DMS53 treated with DMSO at 0.1 percent for 48 hours (cell line): ENCODE results near the gene NBPF1.
"Not testable (repeated sequence)": the region's sequence is repeated elsewhere in the genome, so short reads cannot be mapped to it uniquely, and the experiment has no call there.

Experiments used
- DNase-seq: peaks from one replicate; lab custom pipeline; 2025; ENCODE audit not compliant: unreplicated experiment; lab: John Stamatoyannopoulos, UW

NBPF1 gene

DNA sequence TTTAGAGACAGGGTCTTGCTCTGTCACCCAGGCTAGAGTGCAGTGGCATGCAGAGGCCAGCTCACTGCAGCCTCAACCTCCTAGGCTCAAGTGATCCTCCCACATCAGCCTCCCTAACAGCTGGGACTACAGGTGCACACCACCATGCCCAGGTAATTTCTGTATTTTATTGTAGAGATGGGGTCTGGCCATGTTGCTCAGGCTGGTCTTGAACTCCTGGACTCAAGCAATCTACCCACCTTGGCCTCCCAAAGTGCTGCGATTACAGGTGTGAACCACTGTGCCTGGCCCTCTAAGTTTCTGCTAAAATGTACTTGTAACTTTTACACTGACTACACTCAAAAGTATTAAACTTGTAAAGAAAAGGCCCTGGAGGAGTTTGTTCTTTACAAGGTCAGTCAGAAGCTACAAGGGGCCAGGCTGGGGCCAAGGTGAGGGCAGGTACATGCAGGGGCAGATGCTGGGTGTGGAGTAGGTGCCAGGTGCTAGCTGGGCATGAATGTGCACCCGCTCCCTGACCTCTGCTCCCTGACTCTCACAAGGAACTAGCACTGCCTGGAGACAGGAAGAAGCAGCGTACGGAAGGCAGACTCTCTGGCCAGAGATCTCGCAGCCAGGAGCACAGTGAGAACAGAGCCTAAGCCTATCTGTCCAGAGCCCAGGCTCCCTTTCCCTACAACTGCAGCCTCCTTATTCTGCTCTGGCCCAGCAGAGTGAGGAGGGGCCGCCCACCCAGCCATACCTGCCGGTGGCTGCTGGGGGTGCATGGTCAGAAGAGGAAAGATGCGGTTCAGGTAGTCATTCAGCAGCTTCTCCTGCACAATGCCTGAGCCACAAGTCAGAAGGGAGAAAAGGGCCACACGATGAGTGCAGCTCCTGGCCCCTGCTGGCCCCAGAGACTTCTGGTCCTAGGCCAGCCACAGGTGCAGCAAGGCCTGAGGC, 28.9 kb upstream of the NBPF1 start:
- DNase-seq: not testable (repeated sequence)

DNA sequence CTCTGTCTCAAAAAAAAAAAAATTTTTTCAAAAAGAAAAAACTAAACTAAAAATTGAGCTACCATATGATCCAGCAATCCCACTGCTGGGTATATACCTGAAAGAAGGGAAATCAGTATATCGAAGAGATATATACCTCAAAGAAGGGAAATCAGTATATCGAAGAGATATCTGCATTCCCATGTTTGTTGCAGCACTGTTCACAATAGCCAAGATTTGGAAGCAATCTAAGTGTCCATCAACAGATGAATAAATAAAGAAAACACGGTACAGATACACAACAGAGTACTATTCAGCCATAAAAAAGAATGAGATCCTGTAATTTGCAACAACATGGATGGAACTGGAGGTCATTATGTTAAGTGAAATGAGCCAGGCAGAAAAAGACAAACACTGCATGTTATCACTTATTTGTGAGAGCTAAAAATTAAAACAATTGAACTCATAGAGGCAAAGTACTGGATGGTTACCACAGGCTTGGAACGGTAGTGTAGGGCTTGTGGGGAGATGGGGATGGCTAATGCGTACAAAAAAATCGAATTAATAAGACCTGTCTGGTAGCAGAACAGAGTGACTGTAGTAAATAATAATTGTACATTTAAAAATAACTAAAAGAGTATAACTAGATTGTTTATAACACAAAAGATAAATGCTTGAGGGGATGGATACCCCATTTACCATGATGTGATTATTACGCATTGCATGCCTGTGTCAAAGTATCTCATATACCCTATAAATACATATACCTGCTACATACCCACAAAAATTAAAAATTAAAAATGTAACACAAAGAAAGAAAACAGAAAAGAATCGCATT, 28.0 kb upstream of the NBPF1 start:
- DNase-seq: not testable (repeated sequence)

DNA sequence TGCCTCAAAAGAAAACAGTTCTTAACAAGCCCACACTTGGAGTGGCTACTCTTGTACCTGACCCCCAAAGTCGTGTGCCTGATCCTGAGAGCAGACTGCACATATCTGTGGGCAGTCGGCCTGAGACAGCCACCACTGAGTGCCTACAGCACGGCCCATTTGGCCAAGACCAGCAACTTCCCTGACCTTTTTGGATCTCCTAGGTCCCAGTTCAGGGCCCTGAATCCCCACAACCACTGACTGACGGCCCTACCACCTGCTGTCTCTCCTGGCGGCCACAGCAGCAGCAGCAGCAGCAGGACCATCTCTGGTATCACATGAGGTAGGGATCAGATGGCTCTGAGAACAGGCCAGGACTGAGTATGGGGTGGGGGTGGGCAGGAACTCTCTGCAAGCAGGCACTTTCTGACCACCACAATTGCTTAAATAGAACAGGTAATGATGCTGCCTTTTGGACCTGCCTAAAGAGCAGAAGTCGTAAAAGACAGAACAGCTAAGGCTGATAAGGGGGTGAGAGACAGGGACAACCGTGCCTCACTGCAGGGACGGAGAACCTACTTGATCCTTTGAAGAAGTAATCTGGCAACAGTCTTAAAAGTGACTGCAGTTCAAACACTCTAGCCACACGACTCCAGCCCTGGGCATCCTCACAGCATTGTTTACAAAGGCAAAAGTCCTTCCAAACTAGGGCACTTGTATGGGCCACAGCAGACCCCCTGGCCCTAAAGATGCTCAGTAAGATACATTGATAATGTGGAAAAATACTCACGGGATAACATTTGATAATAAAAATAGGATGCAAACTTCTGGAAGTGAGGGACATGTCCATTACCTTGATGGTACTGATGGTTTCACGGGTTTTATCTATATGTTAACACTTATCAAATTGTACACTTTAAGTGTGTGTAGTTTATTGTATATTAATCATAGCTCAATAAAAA, 26.0 kb upstream of the NBPF1 start:
- DNase-seq: not testable (repeated sequence)

DNA sequence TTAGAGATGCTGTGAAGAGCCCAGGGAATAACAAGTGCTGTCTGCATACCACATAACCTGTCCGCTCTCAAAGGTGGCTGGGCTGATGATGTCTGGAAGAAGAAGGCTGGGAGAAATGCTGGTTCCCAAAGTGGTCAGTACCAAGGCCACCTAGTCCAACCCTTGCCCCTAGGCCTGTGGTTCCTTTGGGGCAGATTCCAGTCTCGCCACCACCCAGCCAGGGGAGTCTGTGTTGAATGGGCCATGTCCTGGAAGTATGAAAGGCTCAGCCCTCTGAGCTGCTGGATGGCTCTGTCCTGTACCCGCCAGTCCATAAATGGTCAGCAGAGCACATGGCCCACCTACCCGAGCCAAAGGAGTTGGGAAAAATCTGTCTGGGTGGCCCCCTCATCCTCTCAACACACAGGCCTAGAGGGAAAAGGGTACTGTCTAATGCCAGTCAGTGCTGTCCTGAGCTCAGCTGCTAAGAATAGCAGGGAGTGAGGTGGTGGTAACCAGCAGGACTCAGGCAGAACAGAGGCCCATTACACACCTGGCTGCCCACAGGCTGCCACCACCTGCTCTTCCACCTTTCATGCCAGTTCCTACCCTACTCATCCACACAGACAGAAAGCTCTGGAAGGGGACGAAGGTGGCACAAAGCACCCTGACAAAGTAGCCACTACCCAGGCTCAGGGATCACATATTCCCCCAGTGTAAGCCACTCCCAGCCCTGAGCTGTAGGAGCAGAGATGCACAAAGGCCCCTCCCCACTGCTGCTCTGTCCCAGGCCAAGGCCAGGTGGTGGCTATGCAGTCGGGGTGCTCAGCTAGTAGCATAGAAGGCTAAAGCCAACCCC, 24.8 kb upstream of the NBPF1 start:
- DNase-seq: not testable (repeated sequence)

DNA sequence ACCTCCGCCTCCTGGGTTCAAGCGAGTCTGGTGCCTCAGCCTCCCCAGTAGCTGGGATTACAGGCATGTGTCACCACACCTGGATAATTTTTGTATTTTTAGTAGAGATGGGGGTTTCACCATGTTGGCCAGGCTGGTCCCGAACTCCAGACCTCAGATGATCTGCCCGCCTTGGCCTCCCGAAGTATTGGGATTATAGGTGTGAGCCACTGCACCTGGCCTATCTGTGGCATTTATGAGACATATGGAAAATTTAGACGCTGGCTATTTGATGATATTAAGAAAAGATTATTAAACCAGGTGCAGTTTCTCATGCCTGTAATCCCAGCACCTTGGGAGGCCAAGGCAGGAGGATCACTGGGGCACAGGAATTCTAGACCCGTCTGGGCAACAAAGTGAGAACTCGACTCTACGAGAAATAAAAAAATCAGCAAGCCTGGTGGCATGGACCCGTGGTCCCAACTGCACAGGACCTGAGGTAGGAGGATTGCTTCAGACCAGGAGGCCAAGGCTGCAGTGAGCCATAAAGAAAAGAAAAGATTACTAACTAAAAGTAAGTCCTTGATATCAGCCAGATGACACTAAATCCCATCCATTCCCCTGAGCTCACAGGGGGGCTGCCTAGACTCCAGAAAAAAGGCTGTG, 23.3 kb upstream of the NBPF1 start:
- not testable (repeated sequence) for DNase-seq

DNA sequence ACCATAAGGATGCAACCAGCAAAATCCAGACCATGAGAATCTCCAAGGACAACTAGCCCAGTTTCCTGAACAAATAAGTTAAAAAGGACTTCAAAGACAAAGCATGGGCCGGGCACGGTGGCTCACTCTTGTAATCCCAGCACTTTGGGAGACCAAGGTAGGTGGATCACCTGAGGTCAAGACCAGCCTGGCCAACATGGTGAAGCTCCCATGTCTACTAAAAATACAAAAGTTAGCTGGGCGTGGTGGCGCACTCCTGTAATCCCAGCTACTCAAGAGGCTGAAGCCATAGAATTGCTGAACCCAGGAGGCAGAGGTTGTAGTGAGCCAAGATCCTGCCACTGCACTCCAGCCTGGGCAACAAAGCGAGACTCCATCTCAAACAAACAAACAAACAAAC, 22.6 kb upstream of the NBPF1 start:
- DNase-seq: not testable (repeated sequence)

DNA sequence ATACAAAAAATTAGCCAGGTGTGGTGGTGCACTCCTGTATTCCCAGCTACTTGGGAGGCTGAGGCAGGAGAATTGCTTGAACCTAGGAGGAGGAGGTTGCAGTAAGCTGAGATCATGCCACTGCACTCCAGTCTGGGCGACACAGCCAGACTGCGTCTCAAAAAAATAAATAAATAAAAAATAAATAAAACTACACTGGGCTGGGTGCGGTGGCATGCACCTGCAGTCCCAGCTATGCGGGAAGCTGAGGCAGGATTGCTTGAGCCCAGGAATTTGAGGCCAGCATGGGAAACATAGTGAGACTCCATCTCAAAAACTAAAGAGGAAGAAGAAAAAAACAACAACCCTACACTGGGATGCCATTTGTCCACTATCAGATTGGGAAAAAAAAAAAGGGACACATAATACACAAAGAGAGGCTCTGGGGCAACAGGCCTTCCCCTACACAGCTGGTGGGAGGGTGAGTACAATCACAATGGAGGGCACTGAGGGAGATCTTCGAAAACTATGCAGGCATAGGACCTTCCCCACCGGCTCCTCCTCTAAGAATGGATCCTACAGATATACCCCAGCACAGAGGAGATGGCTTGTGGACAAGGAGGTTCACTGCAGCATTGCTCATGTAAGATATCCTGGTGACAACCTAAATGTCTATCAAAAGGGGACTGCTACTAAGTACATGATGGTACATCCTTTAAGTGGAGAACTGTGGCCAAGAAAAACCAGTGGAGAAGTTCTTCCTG, 20.3 kb upstream of the NBPF1 start:
- DNase-seq: not testable (repeated sequence)

DNA sequence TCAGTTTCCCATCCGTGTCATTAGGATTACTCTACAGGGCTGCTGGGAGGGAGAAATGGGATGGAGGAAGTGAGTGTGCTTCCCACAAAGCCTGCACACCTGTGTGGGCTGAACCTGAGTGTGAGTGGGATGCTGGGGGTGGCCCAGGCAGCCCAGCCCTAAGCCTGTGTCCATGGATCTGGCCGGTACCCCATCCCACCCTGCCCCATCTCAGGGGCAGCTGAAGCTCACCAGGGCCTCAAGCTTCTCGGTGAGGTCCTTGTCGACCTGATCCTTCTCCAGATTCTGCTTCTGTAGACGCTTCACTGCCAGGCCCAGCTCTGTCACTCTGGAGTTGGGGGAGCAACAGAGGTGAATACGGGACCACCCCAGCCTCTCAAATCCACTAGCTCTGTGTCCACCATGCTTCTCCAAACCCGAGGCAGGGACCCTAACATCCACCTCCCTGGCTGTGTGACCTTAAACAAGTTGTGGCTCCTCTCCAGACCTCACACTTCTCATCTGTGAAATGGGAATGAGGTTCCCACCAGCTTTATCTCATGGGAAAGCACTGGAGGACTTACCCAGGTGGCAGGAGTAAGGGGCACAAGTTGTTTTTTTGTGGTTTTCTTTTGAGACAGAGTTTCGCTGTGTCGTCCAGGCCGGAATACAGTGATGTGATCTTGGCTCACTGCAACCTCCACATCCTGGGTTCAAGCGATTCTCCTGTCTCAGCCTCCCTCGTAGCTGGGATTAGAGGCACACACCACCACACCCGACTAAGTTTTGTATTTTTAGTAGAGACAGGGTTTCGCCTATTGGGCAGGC, 18.9 kb upstream of the NBPF1 start:
- DNase-seq: not testable (repeated sequence)

DNA sequence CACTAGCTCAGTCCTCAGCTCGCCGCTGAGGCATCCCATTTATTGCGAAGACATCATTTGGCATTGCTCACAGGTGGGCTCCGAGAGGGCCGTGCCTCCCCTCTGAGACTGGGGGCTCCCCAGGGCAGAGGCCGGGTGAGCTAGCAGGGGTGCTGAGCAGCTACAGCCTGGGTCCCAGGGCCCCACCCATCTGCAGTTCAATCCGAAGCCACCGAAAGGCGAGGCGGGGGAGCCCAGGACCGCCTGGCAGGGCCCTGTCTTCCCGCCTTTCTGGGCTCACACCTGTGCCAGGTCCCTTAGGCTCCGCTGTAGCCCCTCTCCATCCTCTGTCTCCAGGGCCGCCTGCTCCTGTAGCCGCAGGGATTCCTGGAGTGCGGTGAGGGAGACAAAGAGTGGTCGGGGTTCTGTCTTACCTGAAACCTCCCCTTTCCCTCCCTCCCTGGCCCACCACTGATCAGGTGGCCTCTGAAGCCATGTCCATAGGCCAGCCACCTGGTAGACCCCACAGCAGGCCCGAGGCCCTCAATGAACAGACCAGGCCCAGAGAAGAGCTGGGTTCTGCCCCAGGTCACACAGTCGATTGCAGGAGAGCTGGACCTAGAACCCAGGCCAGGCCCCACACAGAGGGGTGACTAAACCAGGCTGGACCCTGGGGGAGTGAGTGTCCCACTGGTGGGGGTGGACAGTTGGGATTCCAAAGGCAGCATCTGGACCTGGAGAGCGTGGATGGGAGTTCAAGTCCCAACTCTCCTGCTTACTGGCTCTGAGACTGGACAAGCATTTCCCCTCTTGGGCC, 18.1 kb upstream of the NBPF1 start:
- no peak for DNase-seq

DNA sequence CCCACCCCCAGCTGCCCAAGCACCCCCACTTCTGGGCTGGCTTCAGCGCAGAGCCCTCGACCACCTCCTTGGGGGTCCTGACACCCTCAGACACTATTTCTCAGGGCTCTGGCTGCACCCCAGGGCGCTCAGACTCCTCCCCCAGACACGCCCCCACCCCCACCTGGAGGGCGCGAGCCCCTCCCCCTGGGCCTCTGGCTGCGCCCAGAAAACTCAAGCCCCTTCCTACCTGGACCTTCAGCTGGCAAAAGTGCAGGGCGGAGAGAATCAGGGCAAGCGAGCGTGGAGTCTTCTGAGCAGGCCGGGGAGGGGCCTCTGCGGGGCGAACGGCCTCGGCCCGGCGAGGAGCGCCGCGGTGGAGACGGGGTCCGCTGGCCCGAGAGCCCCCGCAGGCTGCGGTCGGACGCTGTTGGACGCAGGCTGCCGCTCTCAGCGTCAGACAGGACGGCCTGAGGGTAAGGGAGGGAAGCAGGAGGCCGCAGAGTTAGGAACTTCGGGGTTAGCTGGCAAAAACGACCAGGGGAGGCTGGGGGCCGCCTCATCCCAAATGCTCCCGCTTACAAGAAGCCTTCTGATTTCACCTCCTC, 17.4 kb upstream of the NBPF1 start:
- no peak for DNase-seq

DNA sequence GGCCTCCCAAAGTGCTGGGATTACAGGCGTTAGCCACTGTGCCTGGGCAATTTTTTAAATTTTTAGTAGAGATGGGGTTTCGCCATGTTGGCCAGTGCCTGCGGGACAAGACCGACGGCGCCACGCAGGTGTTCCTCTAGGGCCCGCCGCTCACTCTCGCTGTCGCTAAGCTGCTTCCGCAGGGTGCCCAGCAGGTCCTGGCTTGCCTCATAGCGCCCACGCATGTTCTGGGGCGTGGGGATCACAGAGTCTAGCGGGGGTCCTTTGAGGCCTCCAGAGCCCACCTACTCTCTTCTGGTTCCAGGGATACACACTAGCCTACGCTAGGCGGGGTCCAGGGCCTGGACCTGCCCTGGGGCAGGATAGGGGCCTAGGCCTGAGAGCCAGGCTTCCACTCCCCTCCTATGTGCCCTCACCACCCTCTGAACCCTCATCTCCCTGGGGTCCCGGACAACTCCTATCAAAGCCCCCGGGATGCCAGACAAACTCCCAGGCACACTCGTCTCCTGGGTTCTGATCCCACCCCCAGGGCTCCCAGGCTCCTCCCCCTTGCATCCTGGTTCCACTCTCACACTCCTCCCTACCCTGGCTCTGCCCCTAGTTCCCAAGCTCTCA, 16.7 kb upstream of the NBPF1 start:
- not testable (repeated sequence) for DNase-seq

DNA sequence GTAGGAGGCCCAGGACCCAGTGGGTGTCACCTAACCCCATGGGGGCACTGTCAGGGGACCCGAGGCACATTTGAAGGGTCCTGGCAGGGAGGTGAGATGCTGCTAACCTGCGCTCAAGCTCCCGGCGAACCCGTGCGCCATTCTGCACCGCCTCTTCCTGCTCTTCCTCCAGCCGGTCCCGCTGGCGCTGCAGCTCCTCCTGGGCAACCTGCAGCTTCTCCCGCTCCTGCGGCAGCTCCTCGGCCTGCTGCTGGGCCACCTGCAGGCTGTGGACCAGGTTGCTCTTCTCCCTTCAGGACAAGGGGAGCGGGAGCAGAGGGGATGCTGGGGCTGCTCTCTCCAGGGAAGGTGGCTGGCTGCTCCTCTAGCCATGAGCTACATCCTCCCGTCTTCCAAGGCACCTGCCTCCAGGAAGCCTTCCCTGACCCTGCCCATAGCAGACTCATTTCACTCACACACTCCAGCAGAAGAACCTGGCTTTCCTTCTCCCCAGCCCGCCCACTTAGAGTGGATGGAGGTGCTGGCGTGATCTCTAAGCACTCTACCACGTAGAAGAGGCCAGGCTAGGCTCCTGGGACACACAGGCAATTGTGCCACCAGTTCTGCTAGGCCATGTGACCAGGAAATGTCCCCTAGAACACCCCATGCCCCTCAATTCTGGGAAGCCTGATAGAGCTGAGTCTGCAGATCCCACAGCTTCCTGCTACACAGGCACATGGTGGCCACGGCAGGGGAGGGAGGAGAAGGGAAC, 15.2 kb upstream of the NBPF1 start:
- no peak for DNase-seq

DNA sequence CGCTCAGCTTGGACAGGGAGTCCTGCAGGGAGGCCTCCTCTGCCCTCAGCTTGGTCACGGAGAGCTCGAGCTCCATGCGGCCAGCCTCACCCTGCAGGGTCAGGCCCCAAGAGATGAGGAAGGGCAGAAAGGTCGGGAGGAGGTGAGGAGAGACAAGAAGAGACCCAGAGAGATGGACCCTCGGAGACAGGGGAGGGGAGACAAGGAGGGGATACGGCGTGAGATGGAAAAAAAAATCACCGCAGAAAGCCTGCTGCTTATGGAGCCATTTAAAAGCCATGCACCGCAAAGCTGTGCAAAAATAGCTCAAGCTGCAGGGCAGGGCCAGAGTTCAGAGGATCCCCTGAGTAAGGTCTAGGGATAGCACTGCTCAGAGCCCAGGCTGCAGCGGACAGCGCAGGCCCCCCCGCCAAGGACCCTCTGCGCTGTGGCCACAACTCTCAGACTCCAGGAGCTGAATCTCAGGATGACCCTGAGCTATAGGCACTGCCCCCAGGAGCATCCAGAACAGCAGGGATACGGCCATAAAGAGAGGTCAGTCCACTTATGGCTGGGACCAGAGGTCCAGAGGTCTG, 13.1 kb upstream of the NBPF1 start:
- not testable (repeated sequence) for DNase-seq

DNA sequence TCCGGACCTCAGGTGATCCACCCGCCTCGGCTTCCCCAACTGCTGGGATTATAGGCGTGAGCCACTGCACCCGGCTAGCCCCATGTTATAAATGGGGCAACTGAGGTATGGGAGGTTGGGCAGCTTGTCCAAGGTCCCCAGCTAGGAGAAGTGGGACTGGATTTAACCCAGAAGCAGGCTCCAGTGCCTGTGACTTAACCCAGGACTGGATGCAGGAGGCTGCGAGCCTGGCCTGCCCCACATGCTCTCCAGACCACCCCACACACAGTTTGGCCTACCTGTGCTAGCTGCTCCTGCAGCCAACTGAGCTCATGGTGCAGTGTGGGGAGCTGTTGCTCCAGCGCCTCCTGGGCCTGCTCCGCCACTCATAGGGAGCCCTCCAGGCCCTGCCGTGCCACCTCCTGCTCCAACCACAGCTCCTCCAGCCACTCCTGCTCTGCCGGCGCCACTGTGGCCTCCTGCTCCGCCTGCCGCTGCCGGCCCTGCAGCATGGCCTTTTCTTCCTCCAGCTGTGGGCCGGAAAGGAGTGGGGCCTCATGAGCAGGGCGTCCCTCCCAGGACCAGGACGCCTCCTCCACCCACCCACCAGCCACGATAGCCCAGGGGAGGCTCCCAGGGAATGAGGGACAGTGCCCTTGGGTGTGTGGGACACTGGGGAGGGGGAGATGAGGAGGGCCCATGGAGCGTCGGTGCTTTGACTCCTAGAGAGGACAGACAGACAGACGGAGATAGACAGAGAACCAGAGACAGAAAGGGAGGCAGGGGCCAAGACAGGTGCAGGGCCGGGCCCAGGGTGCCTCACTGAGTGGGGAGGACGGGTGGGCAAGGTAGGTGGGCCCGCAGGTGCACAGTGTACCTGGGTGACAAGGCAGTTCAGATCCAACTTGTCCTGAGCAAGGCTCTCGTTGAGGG, 12.4 kb upstream of the NBPF1 start:
- no peak for DNase-seq
